ENCODE results near the gene PIP5K1C. TPM values are rescaled to one million over a fixed set of nuclear protein-coding genes. Genes with fewer than 3 reads are reported as not detected.

Gene PIP5K1C
- total RNA-seq, 1 experiment from 2014 or later = 34.0 TPM

- ATAC-seq = no peak
- Mint-ChIP-seq H3K9me3 (no peaks in the 10 kb centered on the region), H3K4me3 (no peak overlapping the region), H3K36me3 (peaks cover 5% of the 10 kb centered on the region), H3K4me1 (peaks cover 8% of the 10 kb centered on the region), H3K27ac (no peak overlapping the region), H3K27me3 (ENCODE audit: low read depth) (no peaks in the 10 kb centered on the region)
- POLR2A ChIA-PET = interaction anchor here (0.8 kb wide), 1 partner anchor 43 kb away, joined by 4 read pairs; no protein-coding TSS in a partner anchor
- CTCF ChIA-PET = interaction anchor here (0.9 to 1.5 kb wide), 2 partner anchors 9 to 14 kb away, joined by 3 to 5 read pairs; no protein-coding TSS in a partner anchor
- no peak for DNase-seq (ENCODE audit: low spot score)
- no peak for TF ChIP-seq CREM (CRISPR knock-in tag; IDR thresholded peaks at IDR 0.05)
- TF ChIP-seq, protein P1, sequence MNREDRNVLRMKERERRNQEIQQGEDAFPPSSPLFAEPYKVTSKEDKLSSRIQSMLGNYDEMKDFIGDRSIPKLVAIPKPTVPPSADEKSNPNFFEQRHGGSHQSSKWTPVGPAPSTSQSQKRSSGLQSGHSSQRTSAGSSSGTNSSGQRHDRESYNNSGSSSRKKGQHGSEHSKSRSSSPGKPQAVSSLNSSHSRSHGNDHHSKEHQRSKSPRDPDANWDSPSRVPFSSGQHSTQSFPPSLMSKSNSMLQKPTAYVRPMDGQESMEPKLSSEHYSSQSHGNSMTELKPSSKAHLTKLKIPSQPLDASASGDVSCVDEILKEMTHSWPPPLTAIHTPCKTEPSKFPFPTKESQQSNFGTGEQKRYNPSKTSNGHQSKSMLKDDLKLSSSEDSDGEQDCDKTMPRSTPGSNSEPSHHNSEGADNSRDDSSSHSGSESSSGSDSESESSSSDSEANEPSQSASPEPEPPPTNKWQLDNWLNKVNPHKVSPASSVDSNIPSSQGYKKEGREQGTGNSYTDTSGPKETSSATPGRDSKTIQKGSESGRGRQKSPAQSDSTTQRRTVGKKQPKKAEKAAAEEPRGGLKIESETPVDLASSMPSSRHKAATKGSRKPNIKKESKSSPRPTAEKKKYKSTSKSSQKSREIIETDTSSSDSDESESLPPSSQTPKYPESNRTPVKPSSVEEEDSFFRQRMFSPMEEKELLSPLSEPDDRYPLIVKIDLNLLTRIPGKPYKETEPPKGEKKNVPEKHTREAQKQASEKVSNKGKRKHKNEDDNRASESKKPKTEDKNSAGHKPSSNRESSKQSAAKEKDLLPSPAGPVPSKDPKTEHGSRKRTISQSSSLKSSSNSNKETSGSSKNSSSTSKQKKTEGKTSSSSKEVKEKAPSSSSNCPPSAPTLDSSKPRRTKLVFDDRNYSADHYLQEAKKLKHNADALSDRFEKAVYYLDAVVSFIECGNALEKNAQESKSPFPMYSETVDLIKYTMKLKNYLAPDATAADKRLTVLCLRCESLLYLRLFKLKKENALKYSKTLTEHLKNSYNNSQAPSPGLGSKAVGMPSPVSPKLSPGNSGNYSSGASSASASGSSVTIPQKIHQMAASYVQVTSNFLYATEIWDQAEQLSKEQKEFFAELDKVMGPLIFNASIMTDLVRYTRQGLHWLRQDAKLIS (CRISPR knock-in tag; IDR thresholded peaks at IDR 0.05; ENCODE audit: borderline replicate concordance) = no peak
- no peak for TF ChIP-seq SOX15 (CRISPR knock-in tag; IDR thresholded peaks at IDR 0.05)
- TF ChIP-seq, protein P2, sequence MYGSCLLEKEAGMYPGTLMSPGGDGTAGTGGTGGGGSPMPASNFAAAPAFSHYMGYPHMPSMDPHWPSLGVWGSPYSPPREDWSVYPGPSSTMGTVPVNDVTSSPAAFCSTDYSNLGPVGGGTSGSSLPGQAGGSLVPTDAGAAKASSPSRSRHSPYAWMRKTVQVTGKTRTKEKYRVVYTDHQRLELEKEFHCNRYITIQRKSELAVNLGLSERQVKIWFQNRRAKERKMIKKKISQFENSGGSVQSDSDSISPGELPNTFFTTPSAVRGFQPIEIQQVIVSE (CRISPR knock-in tag; IDR thresholded peaks at IDR 0.05; ENCODE audit: borderline replicate concordance) = no peak
- TF ChIP-seq PRRX2 (CRISPR knock-in tag; IDR thresholded peaks at IDR 0.05) = no peak
- TF ChIP-seq, protein P3, sequence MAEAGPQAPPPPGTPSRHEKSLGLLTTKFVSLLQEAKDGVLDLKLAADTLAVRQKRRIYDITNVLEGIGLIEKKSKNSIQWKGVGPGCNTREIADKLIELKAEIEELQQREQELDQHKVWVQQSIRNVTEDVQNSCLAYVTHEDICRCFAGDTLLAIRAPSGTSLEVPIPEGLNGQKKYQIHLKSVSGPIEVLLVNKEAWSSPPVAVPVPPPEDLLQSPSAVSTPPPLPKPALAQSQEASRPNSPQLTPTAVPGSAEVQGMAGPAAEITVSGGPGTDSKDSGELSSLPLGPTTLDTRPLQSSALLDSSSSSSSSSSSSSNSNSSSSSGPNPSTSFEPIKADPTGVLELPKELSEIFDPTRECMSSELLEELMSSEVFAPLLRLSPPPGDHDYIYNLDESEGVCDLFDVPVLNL (CRISPR knock-in tag; IDR thresholded peaks at IDR 0.05; ENCODE audit: borderline replicate concordance, low read depth) = no peak
- no peak for TF ChIP-seq ZNF219 (CRISPR knock-in tag; IDR thresholded peaks at IDR 0.05; ENCODE audit: borderline replicate concordance)
- TF ChIP-seq, protein P4, sequence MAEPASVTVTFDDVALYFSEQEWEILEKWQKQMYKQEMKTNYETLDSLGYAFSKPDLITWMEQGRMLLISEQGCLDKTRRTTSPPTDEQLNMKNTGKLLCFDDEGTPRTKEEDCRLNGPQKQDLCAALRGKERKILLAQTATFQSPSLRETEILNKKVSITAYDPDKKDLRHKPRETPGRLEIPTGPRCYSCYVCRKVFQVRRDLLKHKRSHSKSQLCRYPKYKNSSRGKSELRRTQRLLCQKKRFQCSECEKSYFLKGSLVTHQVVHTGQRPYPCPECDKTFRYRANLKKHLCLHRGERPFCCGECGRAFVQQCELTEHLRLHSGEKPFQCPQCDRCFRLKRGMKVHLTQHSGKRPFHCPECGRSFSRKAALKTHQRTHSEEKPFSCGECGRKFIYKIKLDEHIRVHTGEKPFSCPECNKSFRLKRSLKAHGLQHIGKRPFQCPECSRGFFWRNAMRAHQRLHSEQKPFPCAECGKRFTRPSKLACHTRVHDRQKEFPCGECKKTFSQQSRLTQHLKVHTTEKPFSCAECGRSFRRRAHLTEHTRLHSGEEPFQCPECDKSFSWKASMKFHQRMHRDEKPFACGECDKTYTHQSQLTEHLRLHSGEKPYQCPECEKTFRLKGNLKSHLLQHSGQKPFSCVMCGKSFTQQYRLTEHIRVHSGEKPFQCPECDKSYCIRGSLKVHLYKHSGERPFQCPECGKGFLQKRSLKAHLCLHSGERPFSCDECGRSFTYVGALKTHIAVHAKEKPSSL (CRISPR knock-in tag; conservative IDR thresholded peaks at IDR 0.05) = no peak
- TF ChIP-seq, protein P5, sequence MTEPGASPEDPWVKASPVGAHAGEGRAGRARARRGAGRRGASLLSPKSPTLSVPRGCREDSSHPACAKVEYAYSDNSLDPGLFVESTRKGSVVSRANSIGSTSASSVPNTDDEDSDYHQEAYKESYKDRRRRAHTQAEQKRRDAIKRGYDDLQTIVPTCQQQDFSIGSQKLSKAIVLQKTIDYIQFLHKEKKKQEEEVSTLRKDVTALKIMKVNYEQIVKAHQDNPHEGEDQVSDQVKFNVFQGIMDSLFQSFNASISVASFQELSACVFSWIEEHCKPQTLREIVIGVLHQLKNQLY (CRISPR knock-in tag; IDR thresholded peaks at IDR 0.05) = no peak
- TF ChIP-seq ZNF281 (CRISPR knock-in tag; IDR thresholded peaks at IDR 0.05) = no peak
- TF ChIP-seq GTF2I (CRISPR knock-in tag; conservative IDR thresholded peaks at IDR 0.05) = no peak
- TF ChIP-seq, protein P6, sequence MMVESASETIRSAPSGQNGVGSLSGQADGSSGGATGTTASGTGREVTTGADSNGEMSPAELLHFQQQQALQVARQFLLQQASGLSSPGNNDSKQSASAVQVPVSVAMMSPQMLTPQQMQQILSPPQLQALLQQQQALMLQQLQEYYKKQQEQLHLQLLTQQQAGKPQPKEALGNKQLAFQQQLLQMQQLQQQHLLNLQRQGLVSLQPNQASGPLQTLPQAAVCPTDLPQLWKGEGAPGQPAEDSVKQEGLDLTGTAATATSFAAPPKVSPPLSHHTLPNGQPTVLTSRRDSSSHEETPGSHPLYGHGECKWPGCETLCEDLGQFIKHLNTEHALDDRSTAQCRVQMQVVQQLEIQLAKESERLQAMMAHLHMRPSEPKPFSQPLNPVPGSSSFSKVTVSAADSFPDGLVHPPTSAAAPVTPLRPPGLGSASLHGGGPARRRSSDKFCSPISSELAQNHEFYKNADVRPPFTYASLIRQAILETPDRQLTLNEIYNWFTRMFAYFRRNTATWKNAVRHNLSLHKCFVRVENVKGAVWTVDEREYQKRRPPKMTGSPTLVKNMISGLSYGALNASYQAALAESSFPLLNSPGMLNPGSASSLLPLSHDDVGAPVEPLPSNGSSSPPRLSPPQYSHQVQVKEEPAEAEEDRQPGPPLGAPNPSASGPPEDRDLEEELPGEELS (CRISPR knock-in tag; IDR thresholded peaks at IDR 0.05) = no peak
- TF ChIP-seq, protein P7, sequence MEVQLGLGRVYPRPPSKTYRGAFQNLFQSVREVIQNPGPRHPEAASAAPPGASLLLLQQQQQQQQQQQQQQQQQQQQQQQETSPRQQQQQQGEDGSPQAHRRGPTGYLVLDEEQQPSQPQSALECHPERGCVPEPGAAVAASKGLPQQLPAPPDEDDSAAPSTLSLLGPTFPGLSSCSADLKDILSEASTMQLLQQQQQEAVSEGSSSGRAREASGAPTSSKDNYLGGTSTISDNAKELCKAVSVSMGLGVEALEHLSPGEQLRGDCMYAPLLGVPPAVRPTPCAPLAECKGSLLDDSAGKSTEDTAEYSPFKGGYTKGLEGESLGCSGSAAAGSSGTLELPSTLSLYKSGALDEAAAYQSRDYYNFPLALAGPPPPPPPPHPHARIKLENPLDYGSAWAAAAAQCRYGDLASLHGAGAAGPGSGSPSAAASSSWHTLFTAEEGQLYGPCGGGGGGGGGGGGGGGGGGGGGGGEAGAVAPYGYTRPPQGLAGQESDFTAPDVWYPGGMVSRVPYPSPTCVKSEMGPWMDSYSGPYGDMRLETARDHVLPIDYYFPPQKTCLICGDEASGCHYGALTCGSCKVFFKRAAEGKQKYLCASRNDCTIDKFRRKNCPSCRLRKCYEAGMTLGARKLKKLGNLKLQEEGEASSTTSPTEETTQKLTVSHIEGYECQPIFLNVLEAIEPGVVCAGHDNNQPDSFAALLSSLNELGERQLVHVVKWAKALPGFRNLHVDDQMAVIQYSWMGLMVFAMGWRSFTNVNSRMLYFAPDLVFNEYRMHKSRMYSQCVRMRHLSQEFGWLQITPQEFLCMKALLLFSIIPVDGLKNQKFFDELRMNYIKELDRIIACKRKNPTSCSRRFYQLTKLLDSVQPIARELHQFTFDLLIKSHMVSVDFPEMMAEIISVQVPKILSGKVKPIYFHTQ (CRISPR knock-in tag; IDR thresholded peaks at IDR 0.05) = no peak
- TF ChIP-seq, protein P8, sequence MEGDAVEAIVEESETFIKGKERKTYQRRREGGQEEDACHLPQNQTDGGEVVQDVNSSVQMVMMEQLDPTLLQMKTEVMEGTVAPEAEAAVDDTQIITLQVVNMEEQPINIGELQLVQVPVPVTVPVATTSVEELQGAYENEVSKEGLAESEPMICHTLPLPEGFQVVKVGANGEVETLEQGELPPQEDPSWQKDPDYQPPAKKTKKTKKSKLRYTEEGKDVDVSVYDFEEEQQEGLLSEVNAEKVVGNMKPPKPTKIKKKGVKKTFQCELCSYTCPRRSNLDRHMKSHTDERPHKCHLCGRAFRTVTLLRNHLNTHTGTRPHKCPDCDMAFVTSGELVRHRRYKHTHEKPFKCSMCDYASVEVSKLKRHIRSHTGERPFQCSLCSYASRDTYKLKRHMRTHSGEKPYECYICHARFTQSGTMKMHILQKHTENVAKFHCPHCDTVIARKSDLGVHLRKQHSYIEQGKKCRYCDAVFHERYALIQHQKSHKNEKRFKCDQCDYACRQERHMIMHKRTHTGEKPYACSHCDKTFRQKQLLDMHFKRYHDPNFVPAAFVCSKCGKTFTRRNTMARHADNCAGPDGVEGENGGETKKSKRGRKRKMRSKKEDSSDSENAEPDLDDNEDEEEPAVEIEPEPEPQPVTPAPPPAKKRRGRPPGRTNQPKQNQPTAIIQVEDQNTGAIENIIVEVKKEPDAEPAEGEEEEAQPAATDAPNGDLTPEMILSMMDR (IDR thresholded peaks at IDR 0.05) = no peak
- no peak for TF ChIP-seq KAT7 (CRISPR knock-in tag; IDR thresholded peaks at IDR 0.05; ENCODE audit: borderline replicate concordance)
- TF ChIP-seq, protein P9, sequence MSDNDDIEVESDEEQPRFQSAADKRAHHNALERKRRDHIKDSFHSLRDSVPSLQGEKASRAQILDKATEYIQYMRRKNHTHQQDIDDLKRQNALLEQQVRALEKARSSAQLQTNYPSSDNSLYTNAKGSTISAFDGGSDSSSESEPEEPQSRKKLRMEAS (CRISPR knock-in tag; IDR thresholded peaks at IDR 0.05) = no peak
Observed at GRCh38 chr19:3621689-3622088, 78.6 kb downstream of the PIP5K1C start.
